A549 (cell line): ENCODE results near the gene KRTAP10-9. TPM values are rescaled to one million over a fixed set of nuclear protein-coding genes. Genes with fewer than 3 reads are reported as not detected.

Experiments used
- ATAC-seq, 2 experiments: fragments of 200-7000 bp in 1 of 2; fragments of >200 bp in 1 of 2; cut with Nextera tagmentation in 1 of 2; cut with Tn5 transposase in 1 of 2; 3 replicates each; pipeline versions ENCODE4 v1.8.0 to v1.9.1; 2018 to 2020; ENCODE audit warnings: mild to moderate bottlenecking in 1 of 2, moderate library complexity in 1 of 2
- CTCF ChIA-PET: fragments of 300-600 bp; sonication (Branson Sonifier 250); formaldehyde crosslinking; extraction: SDS; loops from one replicate; lab custom pipeline; 2021; ENCODE audit warnings: antibody characterized with exemption, inconsistent platforms; lab: Yijun Ruan, JAX
- POLR2A ChIA-PET: fragments of 350-600 bp; formaldehyde crosslinking; extraction: SDS; loops from one replicate; lab custom pipeline; 2021; ENCODE audit warnings: antibody characterized with exemption, inconsistent platforms; lab: Yijun Ruan, JAX
- DNase-seq, 2 experiments: peaks; one replicate each; pipeline versions ENCODE4 v3.0.0 to v3.0.0-alpha.2; 2011 to 2016; ENCODE audit warnings: low read depth in 1 of 2, low spot score in 1 of 2
- FAIRE-seq: peaks from 2 replicates; lab custom pipeline; 2011; peaks lifted over from hg19 to GRCh38; lab: Jason Lieb, UNC
- H3K27ac ChIP-seq, 2 experiments: fragments of >200 bp; sonication (Bioruptor Twin); formaldehyde crosslinking; 3 replicates each; pipeline ENCODE4 v1.5.1; 2016 to 2017
- H3K4me1 ChIP-seq: fragments of >200 bp; sonication (Bioruptor Twin); formaldehyde crosslinking; 3 replicates; pipeline ENCODE4 v1.6.1; 2016
- H3K4me2 ChIP-seq: fragments of >200 bp; sonication (Bioruptor Twin); formaldehyde crosslinking; 3 replicates; pipeline ENCODE4 v1.6.1; 2016
- H3K4me3 ChIP-seq: fragments of >200 bp; sonication (Bioruptor Twin); formaldehyde crosslinking; 3 replicates; pipeline ENCODE4 v1.5.1; 2016
- H3K9me3 ChIP-seq: fragments of >200 bp; sonication (Bioruptor Twin); formaldehyde crosslinking; 3 replicates; pipeline ENCODE4 v1.6.1; 2016
- CBX8 ChIP-seq: fragments of 200-600 bp; sonication (generic); IDR thresholded peaks from 2 replicates; pipeline ENCODE4 v1.6.1; 2016
- CEBPB ChIP-seq, 2 experiments: fragments of >200 bp in 1 of 2; sonication (Bioruptor Twin) in 1 of 2; formaldehyde crosslinking in 1 of 2; IDR thresholded peaks; 2 replicates each; pipeline ENCODE4 v1.6.1; 2012 to 2016
- ELK1 ChIP-seq: fragments of 150-350 bp; IDR thresholded peaks from 2 replicates; pipeline ENCODE4 v1.6.1; 2014; ENCODE audit warnings: low read depth, mild to moderate bottlenecking, low read length
- EP300 ChIP-seq, 2 experiments: fragments of >200 bp; sonication (Bioruptor Twin); formaldehyde crosslinking; IDR thresholded peaks; 2 replicates in 1 of 2; 3 replicates in 1 of 2; pipeline ENCODE4 v1.6.1; 2016 to 2017
- FOSB ChIP-seq: fragments of 250-450 bp; sonication (Bioruptor Pico); IDR thresholded peaks from 2 replicates; pipeline ENCODE4 v1.5.0; 2020; ENCODE audit warnings: mild to moderate bottlenecking, moderate library complexity
- HDAC2 ChIP-seq: fragments of 200-600 bp; sonication (generic); IDR thresholded peaks from 2 replicates; pipeline ENCODE4 v1.6.1; 2016
- HES2 ChIP-seq: fragments of >200 bp; sonication (Bioruptor Twin); formaldehyde crosslinking; IDR thresholded peaks from 2 replicates; pipeline ENCODE4 v1.6.1; 2016
- HEYL ChIP-seq: fragments of 250-450 bp; sonication (Bioruptor Pico); IDR thresholded peaks from 2 replicates; pipeline ENCODE4 v1.8.0; 2021; ENCODE audit warnings: mild to moderate bottlenecking, moderate library complexity
- HMGXB4 ChIP-seq: fragments of 250-450 bp; sonication (Bioruptor Pico); IDR thresholded peaks from 2 replicates; pipeline ENCODE4 v1.5.0; 2021; ENCODE audit warnings: mild to moderate bottlenecking, moderate library complexity, borderline replicate concordance
- HOXB13 ChIP-seq: fragments of 250-450 bp; sonication (Bioruptor Pico); IDR thresholded peaks from 2 replicates; pipeline ENCODE4 v1.5.0; 2020; ENCODE audit warnings: low read depth, mild to moderate bottlenecking, moderate library complexity
- HOXB5 ChIP-seq: fragments of 250-450 bp; sonication (Bioruptor Pico); IDR thresholded peaks from 2 replicates; pipeline ENCODE4 v1.5.0; 2020; ENCODE audit warnings: mild to moderate bottlenecking, moderate library complexity
- KDM1A ChIP-seq: fragments of 200-600 bp; sonication (generic); IDR thresholded peaks from 2 replicates; pipeline ENCODE4 v1.6.1; 2016; ENCODE audit warnings: low read depth, mild to moderate bottlenecking
- KDM5A ChIP-seq: fragments of 200-600 bp; sonication (generic); IDR thresholded peaks from 2 replicates; pipeline ENCODE4 v1.6.1; 2016; ENCODE audit warnings: antibody characterized with exemption, mild to moderate bottlenecking
- MAX ChIP-seq: IDR thresholded peaks from 2 replicates; pipeline ENCODE4 v1.6.1; 2012
- NPAS2 ChIP-seq: fragments of 250-450 bp; sonication (Bioruptor Pico); IDR thresholded peaks from 2 replicates; pipeline ENCODE4 v1.8.0; 2022; ENCODE audit warnings: mild to moderate bottlenecking, moderate library complexity, borderline replicate concordance
- NR3C1 ChIP-seq: fragments of >200 bp; sonication (Bioruptor Twin); formaldehyde crosslinking; IDR thresholded peaks from 3 replicates; pipeline ENCODE4 v1.6.1; 2017
- PBX3 ChIP-seq: IDR thresholded peaks from 2 replicates; pipeline ENCODE4 v1.6.1; 2012
- POLR2A ChIP-seq: IDR thresholded peaks from 2 replicates; pipeline ENCODE4 v1.6.1; 2012; ENCODE audit warnings: mild to moderate bottlenecking, low read length
- RARB ChIP-seq: fragments of 250-450 bp; sonication (Bioruptor Pico); IDR thresholded peaks from 2 replicates; pipeline ENCODE4 v1.8.0; 2021; ENCODE audit warnings: mild to moderate bottlenecking, moderate library complexity
- RNF2 ChIP-seq: fragments of 200-600 bp; sonication (generic); IDR thresholded peaks from 2 replicates; pipeline ENCODE4 v1.6.1; 2016; ENCODE audit warnings: low read depth, mild to moderate bottlenecking, antibody characterized with exemption, moderate library complexity, borderline replicate concordance
- SMC3 ChIP-seq: fragments of >200 bp; sonication (Bioruptor Twin); formaldehyde crosslinking; IDR thresholded peaks from 3 replicates; pipeline ENCODE4 v1.6.1; 2018; ENCODE audit warnings: inconsistent platforms
- TFCP2L1 ChIP-seq: fragments of 250-450 bp; sonication (Bioruptor Pico); IDR thresholded peaks from 2 replicates; pipeline ENCODE4 v1.5.0; 2021; ENCODE audit warnings: mild to moderate bottlenecking
- TP53 ChIP-seq: fragments of 250-450 bp; sonication (Bioruptor Pico); IDR thresholded peaks from 2 replicates; pipeline ENCODE4 v1.5.0; 2021; ENCODE audit warnings: mild to moderate bottlenecking, moderate library complexity
- USF2 ChIP-seq: fragments of 450-650 bp; IDR thresholded peaks from 2 replicates; pipeline ENCODE4 v1.6.1; 2014; ENCODE audit warnings: antibody characterized with exemption
- ZFP36 ChIP-seq: fragments of 450-650 bp; IDR thresholded peaks from 2 replicates; pipeline ENCODE4 v1.6.1; 2014; ENCODE audit warnings: borderline replicate concordance; ENCODE audit not compliant: partially characterized antibody
- ZNF302 ChIP-seq: fragments of 250-450 bp; sonication (Bioruptor Pico); IDR thresholded peaks from 2 replicates; pipeline ENCODE4 v1.9.0; 2021; ENCODE audit warnings: inconsistent platforms, mild to moderate bottlenecking, moderate library complexity
- WGBS: methylation state at CpG from one replicate; pipeline ENCODE4 v1.1.6; 2017; ENCODE audit errors: missing lambda C conversion rate; 5-methylcytosine and 5-hydroxymethylcytosine counted together
- polyA plus RNA-seq, 4 experiments: library from polyadenylated mRNA; depleted of rRNA in 3 of 4; stranded (reverse); fragments of >200 nt; fragmentation: RNase III in 1 of 4; extraction: RNeasy Plus Mini Kit Qiagen cat#74134 plus additional on column Dnase treatment in 1 of 4; gene quantifications; 2 replicates in 3 of 4; 3 replicates in 1 of 4; pipeline ENCODE4 v1.2.3, GENCODE V29; 2011 to 2017

The KRTAP10-9 gene
- polyA plus RNA-seq, 2 of the 4 experiments (the other 2 are of a cell fraction): not detected

GRCh38 chr21:44650265-44650972 is 23.5 kb downstream of the KRTAP10-9 start:
- DNase-seq (no peak), ATAC-seq (no peak), FAIRE-seq (no peak)
- WGBS: 62% methylated on average over 15 of the region's 20 CpGs
- ChIA-PET CTCF (interaction anchor here (0.7 kb wide), 1 partner anchor 49 kb away, joined by 3 read pairs; no protein-coding TSS in a partner anchor), POLR2A (no interaction called here)
- Histone ChIP-seq H3K4me2 (no peak overlapping the region), H3K4me3 (no peak overlapping the region), H3K4me1 (no peaks in the 10 kb centered on the region), H3K9me3 (no peaks in the 10 kb centered on the region), H3K27ac (no peak overlapping the region)
- no peak for TF ChIP-seq CEBPB (IDR thresholded peaks at IDR 0.05)
- TF ChIP-seq USF2: no peak
- no peak for TF ChIP-seq HOXB5 (CRISPR knock-in tag)
- no peak for TF ChIP-seq MAX
- no peak for TF ChIP-seq ELK1
- TF ChIP-seq POLR2A: no peak
- no peak for TF ChIP-seq ZFP36
- TF ChIP-seq FOSB (CRISPR knock-in tag): no peak
- TF ChIP-seq KDM5A: no peak
- no peak for TF ChIP-seq RARB
- no peak for TF ChIP-seq HMGXB4

GRCh38 chr21:44650973-44651675 is 24.2 kb downstream of the KRTAP10-9 start:
- ATAC-seq: no peak
- POLR2A ChIA-PET: no interaction called here
- Histone ChIP-seq H3K4me1 (no peaks in the 10 kb centered on the region), H3K4me3 (no peak overlapping the region), H3K4me2 (no peak overlapping the region), H3K27ac (no peak overlapping the region), H3K9me3 (no peaks in the 10 kb centered on the region)
- 68% methylated on average over 12 of the region's 12 CpGs for WGBS
- TF ChIP-seq TFCP2L1 (CRISPR knock-in tag): no peak
- no peak for TF ChIP-seq RNF2
- no peak for TF ChIP-seq KDM1A
- no peak for TF ChIP-seq HOXB13
- TF ChIP-seq TP53 (CRISPR knock-in tag): no peak
- no peak for TF ChIP-seq SMC3
- no peak for TF ChIP-seq CBX8
- no peak for TF ChIP-seq HDAC2
- no peak for TF ChIP-seq NPAS2 (CRISPR knock-in tag)
- TF ChIP-seq ZNF302 (CRISPR knock-in tag): no peak
- TF ChIP-seq NR3C1: no peak
- no peak for TF ChIP-seq RARB
- no peak for TF ChIP-seq EP300 (IDR thresholded peaks at IDR 0.05)
- no peak for TF ChIP-seq USF2
- no peak for TF ChIP-seq PBX3
- TF ChIP-seq HES2: no peak
- TF ChIP-seq HEYL (CRISPR knock-in tag): no peak
- no peak for TF ChIP-seq KDM5A
- TF ChIP-seq, all 56 proteins: peak for 0
- DNase-seq: no peak
- CTCF ChIA-PET: interaction anchor here (0.6 to 1.4 kb wide), 3 partner anchors 16 to 148 kb away, joined by 3 read pairs; partner anchors contain the start of gene KRTAP12-2
- FAIRE-seq: no peak
